Measurements from ENCODE around the gene FHOD3. TPM values are rescaled to one million over a fixed set of nuclear protein-coding genes. Genes with fewer than 3 reads are reported as not detected.
A peak's percentile ranks its signal among the peaks of the same experiment; 100 is the strongest.

Gene FHOD3
- total and polyA plus RNA-seq, 2 experiments from 2014 or later = 2.7 to 8.7 TPM

DNA sequence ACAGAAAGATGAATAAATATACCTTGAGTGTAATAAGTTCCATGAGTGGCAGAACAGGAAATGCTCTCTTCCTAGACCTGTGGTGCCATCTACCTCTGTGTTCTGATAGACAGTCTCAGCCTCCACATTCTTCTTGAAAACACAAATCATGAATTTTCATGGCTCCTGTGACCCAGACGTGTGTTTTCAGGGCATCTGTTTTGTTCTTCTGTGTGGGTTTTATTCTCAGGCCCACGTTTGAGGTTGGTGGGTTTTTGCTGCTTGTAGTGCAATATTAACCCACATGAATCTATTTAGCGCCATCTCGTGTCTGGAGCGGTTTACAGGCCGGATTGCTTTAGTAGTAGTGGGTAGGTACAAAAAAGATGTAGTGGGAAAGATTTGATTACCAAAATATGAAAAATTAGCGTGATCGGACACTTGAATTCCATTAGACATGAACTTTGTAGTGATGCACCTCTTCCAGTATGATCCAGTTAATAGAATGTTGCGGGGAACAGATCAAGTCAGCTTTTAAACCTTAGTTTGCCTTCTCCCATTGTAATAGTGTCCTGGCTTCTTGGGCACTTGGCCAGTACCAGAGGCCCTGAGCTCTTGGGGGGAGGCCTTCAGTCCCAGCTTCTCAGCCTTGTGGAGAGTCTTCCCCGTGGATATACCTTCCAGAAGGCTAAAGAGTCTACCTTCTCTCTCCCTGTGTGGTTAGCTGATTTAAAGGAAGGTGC lies 274.8 kb downstream of the FHOD3 start:
- Mint-ChIP-seq H3K27me3 (ENCODE audit: insufficient read depth, low read depth, poor library complexity) (no peaks in the 10 kb centered on the region), H3K4me3 (no peak overlapping the region), H3K9me3 (no peaks in the 10 kb centered on the region), H3K4me1 (peaks cover 16% of the 10 kb centered on the region; the same call in 2 of the 3 replicates), H3K36me3 (ENCODE audit: low read depth) (peaks cover under 1% of the 10 kb centered on the region; the same call in 2 of the 3 replicates), H3K27ac (peak overlapping the region; percentile 14; the same call in 1 of the 2 replicates)
- H3K27me3 ChIP-seq (ENCODE audit: insufficient read depth) = no peaks in the 10 kb centered on the region
- peak; percentile 72 for DNase-seq (ENCODE audit: low spot score)
- H2AFZ ChIP-seq = peak overlapping the region; percentile 28; the same call in 1 of the 2 replicates
- TF ChIP-seq, protein P1, sequence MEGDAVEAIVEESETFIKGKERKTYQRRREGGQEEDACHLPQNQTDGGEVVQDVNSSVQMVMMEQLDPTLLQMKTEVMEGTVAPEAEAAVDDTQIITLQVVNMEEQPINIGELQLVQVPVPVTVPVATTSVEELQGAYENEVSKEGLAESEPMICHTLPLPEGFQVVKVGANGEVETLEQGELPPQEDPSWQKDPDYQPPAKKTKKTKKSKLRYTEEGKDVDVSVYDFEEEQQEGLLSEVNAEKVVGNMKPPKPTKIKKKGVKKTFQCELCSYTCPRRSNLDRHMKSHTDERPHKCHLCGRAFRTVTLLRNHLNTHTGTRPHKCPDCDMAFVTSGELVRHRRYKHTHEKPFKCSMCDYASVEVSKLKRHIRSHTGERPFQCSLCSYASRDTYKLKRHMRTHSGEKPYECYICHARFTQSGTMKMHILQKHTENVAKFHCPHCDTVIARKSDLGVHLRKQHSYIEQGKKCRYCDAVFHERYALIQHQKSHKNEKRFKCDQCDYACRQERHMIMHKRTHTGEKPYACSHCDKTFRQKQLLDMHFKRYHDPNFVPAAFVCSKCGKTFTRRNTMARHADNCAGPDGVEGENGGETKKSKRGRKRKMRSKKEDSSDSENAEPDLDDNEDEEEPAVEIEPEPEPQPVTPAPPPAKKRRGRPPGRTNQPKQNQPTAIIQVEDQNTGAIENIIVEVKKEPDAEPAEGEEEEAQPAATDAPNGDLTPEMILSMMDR (conservative IDR thresholded peaks at IDR 0.05; ENCODE audit: low read depth in 2 of 2) = peak; percentile 72 to 74
- no peak for TF ChIP-seq EZH2phosphoT487 (IDR thresholded peaks at IDR 0.05; ENCODE audit: unreplicated experiment)
- ATAC-seq = peak; percentile 85
- H3K4me1 ChIP-seq (ENCODE audit: insufficient read depth) = peaks cover 6% of the 10 kb centered on the region; the same call in 1 of the 2 replicates
- no peak overlapping the region for H3K27ac ChIP-seq (ENCODE audit: low read depth)
- H3K4me3 ChIP-seq = no peak overlapping the region
- no peaks in the 10 kb centered on the region for H4K20me1 ChIP-seq (replicated peaks; ENCODE audit: insufficient read depth)
- H3K36me3 ChIP-seq (ENCODE audit: insufficient read depth) = no peaks in the 10 kb centered on the region
- no peaks in the 10 kb centered on the region for H3K9me2 ChIP-seq (ENCODE audit: insufficient read depth)
- H3K4me2 ChIP-seq = no peak overlapping the region
- no peaks in the 10 kb centered on the region for H3F3A ChIP-seq (replicated peaks; ENCODE audit: low read depth)
- no peaks in the 10 kb centered on the region for H3K79me2 ChIP-seq (replicated peaks; ENCODE audit: insufficient read depth)

DNA sequence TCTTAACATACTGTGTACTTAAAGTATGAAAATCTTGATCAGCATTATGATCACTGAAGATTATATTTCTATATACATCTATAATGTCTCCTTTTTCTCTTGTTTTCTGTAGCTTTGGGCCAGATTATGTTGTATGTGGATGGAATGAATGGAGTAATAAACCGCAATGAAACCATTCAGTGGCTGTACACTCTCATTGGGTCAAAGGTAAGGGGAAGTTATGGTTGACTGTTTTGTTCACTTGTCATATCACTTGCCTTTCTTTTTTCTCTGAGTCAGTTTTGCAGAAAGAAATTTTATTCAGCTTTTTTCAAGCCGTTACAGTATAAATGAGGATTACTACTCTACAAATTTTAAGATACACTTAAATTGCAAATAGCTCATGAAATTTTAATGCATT lies 278.8 kb downstream of the FHOD3 start:
- Histone ChIP-seq H3K9me2 (ENCODE audit: insufficient read depth) (no peaks in the 10 kb centered on the region), H3K4me3 (no peak overlapping the region), H3K36me3 (ENCODE audit: insufficient read depth) (no peaks in the 10 kb centered on the region), H4K20me1 (replicated peaks; ENCODE audit: insufficient read depth) (no peaks in the 10 kb centered on the region), H3K27ac (ENCODE audit: low read depth) (no peak overlapping the region), H3K79me2 (replicated peaks; ENCODE audit: insufficient read depth) (no peaks in the 10 kb centered on the region), H3F3A (replicated peaks; ENCODE audit: low read depth) (no peaks in the 10 kb centered on the region), H3K27me3 (ENCODE audit: insufficient read depth) (no peaks in the 10 kb centered on the region), H3K4me2 (no peak overlapping the region), H3K4me1 (ENCODE audit: insufficient read depth) (no peaks in the 10 kb centered on the region), H2AFZ (no peak overlapping the region)
- Mint-ChIP-seq H3K36me3 (ENCODE audit: low read depth) (peaks cover 21% of the 10 kb centered on the region), H3K9me3 (peaks cover 7% of the 10 kb centered on the region), H3K4me1 (peaks cover 17% of the 10 kb centered on the region), H3K27ac (no peak overlapping the region), H3K4me3 (no peak overlapping the region), H3K27me3 (ENCODE audit: insufficient read depth, low read depth, poor library complexity) (peaks cover 6% of the 10 kb centered on the region)
- no peak for TF ChIP-seq ZNF114 (CRISPR knock-in tag; IDR thresholded peaks at IDR 0.05)
- TF ChIP-seq, protein P1 (conservative IDR thresholded peaks at IDR 0.05; ENCODE audit: low read depth in 2 of 2) = no peak
- TF ChIP-seq, protein P2, sequence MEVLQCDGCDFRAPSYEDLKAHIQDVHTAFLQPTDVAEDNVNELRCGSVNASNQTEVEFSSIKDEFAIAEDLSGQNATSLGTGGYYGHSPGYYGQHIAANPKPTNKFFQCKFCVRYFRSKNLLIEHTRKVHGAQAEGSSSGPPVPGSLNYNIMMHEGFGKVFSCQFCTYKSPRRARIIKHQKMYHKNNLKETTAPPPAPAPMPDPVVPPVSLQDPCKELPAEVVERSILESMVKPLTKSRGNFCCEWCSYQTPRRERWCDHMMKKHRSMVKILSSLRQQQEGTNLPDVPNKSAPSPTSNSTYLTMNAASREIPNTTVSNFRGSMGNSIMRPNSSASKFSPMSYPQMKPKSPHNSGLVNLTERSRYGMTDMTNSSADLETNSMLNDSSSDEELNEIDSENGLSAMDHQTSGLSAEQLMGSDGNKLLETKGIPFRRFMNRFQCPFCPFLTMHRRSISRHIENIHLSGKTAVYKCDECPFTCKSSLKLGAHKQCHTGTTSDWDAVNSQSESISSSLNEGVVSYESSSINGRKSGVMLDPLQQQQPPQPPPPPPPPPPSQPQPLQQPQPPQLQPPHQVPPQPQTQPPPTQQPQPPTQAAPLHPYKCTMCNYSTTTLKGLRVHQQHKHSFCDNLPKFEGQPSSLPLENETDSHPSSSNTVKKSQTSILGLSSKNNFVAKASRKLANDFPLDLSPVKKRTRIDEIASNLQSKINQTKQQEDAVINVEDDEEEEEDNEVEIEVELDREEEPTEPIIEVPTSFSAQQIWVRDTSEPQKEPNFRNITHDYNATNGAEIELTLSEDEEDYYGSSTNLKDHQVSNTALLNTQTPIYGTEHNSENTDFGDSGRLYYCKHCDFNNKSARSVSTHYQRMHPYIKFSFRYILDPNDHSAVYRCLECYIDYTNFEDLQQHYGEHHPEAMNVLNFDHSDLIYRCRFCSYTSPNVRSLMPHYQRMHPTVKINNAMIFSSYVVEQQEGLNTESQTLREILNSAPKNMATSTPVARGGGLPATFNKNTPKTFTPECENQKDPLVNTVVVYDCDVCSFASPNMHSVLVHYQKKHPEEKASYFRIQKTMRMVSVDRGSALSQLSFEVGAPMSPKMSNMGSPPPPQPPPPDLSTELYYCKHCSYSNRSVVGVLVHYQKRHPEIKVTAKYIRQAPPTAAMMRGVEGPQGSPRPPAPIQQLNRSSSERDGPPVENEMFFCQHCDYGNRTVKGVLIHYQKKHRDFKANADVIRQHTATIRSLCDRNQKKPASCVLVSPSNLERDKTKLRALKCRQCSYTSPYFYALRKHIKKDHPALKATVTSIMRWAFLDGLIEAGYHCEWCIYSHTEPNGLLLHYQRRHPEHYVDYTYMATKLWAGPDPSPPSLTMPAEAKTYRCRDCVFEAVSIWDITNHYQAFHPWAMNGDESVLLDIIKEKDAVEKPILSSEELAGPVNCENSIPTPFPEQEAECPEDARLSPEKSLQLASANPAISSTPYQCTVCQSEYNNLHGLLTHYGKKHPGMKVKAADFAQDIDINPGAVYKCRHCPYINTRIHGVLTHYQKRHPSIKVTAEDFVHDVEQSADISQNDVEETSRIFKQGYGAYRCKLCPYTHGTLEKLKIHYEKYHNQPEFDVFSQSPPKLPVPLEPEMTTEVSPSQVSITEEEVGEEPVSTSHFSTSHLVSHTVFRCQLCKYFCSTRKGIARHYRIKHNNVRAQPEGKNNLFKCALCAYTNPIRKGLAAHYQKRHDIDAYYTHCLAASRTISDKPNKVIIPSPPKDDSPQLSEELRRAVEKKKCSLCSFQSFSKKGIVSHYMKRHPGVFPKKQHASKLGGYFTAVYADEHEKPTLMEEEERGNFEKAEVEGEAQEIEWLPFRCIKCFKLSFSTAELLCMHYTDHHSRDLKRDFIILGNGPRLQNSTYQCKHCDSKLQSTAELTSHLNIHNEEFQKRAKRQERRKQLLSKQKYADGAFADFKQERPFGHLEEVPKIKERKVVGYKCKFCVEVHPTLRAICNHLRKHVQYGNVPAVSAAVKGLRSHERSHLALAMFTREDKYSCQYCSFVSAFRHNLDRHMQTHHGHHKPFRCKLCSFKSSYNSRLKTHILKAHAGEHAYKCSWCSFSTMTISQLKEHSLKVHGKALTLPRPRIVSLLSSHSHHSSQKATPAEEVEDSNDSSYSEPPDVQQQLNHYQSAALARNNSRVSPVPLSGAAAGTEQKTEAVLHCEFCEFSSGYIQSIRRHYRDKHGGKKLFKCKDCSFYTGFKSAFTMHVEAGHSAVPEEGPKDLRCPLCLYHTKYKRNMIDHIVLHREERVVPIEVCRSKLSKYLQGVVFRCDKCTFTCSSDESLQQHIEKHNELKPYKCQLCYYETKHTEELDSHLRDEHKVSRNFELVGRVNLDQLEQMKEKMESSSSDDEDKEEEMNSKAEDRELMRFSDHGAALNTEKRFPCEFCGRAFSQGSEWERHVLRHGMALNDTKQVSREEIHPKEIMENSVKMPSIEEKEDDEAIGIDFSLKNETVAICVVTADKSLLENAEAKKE (CRISPR knock-in tag; IDR thresholded peaks at IDR 0.05) = no peak
- TF ChIP-seq CREB1 (CRISPR knock-in tag; IDR thresholded peaks at IDR 0.05; ENCODE audit: low read depth) = no peak
- DNase-seq (ENCODE audit: low spot score) = no peak
- ATAC-seq = no peak
